ENCODE measurements around the gene DZIP1L.

The DZIP1L gene

GRCh38 chr3:138030734-138031280, 84.6 kb downstream of the DZIP1L start:
- DNase-seq: no peak

GRCh38 chr3:138027821-138028220, 87.6 kb downstream of the DZIP1L start:
- DNase-seq: no peak

GRCh38 chr3:138025553-138025952, 89.9 kb downstream of the DZIP1L start:
- no peak for DNase-seq

- peak; percentile 4 for DNase-seq
These were observed 91.7 kb downstream of the DZIP1L start for GRCh38 chr3:138023754-138024153.

- no peak for DNase-seq
These were observed 95.9 kb downstream of the DZIP1L start for GRCh38 chr3:138019281-138020069.

- DNase-seq: no peak
These were observed 99.3 kb downstream of the DZIP1L start for GRCh38 chr3:138016065-138016464.

GRCh38 chr3:138012526-138012925, 102.9 kb downstream of the DZIP1L start:
- no peak for DNase-seq

Data from activated CD4-positive, alpha-beta T cell treated with anti-CD3 and anti-CD28 coated beads, Interleukin-2, Interleukin-6, amounts not matched to agents 100 ng/mL and 50 ng/mL, durations not matched to agents 16 hours and 8 hours (primary cell).